Fibroblast of the aortic adventitia (primary cell): ENCODE results near the gene EMX2. TPM values are rescaled to one million over a fixed set of nuclear protein-coding genes. Genes with fewer than 3 reads are reported as not detected.

Experiments used
- DNase-seq: peaks from one replicate; pipeline ENCODE4 v3.0.0-alpha.2; 2010; ENCODE audit warnings: low read depth
- H3K4me3 ChIP-seq: 2 replicates; pipeline ENCODE4 v1.5.1; 2011; ENCODE audit warnings: low read depth, mild to moderate bottlenecking, control low read depth, low read length, moderate library complexity
- CTCF ChIP-seq: IDR thresholded peaks from 2 replicates; pipeline ENCODE4 v1.5.1; 2011; ENCODE audit warnings: mild to moderate bottlenecking, low read length, control low read depth, inconsistent platforms; ENCODE audit not compliant: insufficient read depth
- total RNA-seq: library from RNA; depleted of rRNA; stranded (reverse); fragments of >200 nt; gene quantifications from 2 replicates; pipeline ENCODE4 v1.2.3, GENCODE V29; 2012; ENCODE audit warnings: low replicate concordance

Gene EMX2
- total RNA-seq, 1 donor: 0.18 TPM

- no peak overlapping the region for H3K4me3 ChIP-seq
- DNase-seq: no peak
- no peak for TF ChIP-seq CTCF
Observed at GRCh38 chr10:117531371-117532002, 11.1 kb upstream of the EMX2 start.

- DNase-seq: no peak
- TF ChIP-seq CTCF: no peak
- no peak overlapping the region for H3K4me3 ChIP-seq
Observed at GRCh38 chr10:117532003-117532385, 10.6 kb upstream of the EMX2 start.

GRCh38 chr10:117532451-117533107, 10.0 kb upstream of the EMX2 start:
- no peak for DNase-seq
- H3K4me3 ChIP-seq: no peak overlapping the region
- TF ChIP-seq CTCF: no peak

- H3K4me3 ChIP-seq: no peak overlapping the region
- no peak for DNase-seq
- no peak for TF ChIP-seq CTCF
Observed at GRCh38 chr10:117533507-117534281, 8.9 kb upstream of the EMX2 start.

GRCh38 chr10:117534321-117535297, 7.9 kb upstream of the EMX2 start:
- no peak overlapping the region for H3K4me3 ChIP-seq
- no peak for TF ChIP-seq CTCF
- no peak for DNase-seq

- no peak for DNase-seq
Observed at GRCh38 chr10:117535298-117536071, 7.1 kb upstream of the EMX2 start.

More at GRCh38 chr10:117535298-117536071, 7.1 kb upstream of the EMX2 start:
- peak overlapping the region; percentile 22 for H3K4me3 ChIP-seq
- TF ChIP-seq CTCF: no peak
